ENCODE data around the gene MYEOV. TPM values are rescaled to one million over a fixed set of nuclear protein-coding genes. Genes with fewer than 3 reads are reported as not detected.

Gene MYEOV
- total and polyA plus RNA-seq, 10 of the 15 experiments (the other 5 are each of a cell fraction or from before 2014, with no cell fraction given): 0.05 to 0.40 (median 0.26) TPM; not detected in 3

DNA sequence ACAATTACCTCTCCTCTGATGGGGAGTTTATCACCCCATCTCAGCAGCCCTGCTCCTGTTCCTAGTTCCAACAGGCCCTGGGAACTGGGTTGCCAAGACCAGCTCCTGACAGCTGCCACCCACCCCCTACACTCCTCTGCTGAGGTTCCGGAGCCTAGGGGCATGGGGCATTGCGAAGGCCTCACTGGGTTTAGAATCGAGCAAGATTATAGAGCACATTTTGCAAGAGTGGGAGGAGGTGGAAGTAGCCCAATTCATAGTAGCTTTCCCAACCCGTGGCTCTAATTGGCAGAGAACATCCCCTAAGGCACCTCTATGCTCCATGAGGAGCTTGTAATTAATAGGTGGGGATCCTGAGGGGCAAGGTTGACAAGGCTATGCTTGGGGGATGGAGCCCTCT, 23.0 kb downstream of the MYEOV start (continued):
- no peak for TF ChIP-seq ATF2 (IDR thresholded peaks at IDR 0.05; ENCODE audit: low read length)
- TF ChIP-seq NFYB (IDR thresholded peaks at IDR 0.05; ENCODE audit: insufficient read depth, low read depth, low read length): no peak
- TF ChIP-seq SKIL (IDR thresholded peaks at IDR 0.05; ENCODE audit: low read depth, poor library complexity, severe bottlenecking): no peak
- no peak for TF ChIP-seq HSF1 (IDR thresholded peaks at IDR 0.05; ENCODE audit: low read depth, low read length)
- TF ChIP-seq TBL1XR1 (IDR thresholded peaks at IDR 0.05; ENCODE audit: low read depth, low read length): no peak
- no peak for TF ChIP-seq RCOR1 (conservative IDR thresholded peaks at IDR 0.05; ENCODE audit: low read depth, low read length)
- TF ChIP-seq TAF1 (IDR thresholded peaks at IDR 0.05; ENCODE audit: borderline replicate concordance, low read depth, low read length): no peak
